GM12892 (cell line): ENCODE results near the gene SLC4A5.

Experiments
- POLR2A ChIP-seq: IDR thresholded peaks from 2 replicates; pipeline ENCODE4 v1.6.1; 2011; ENCODE audit warnings: low read depth, low read length, control low read depth
- POLR2AphosphoS5 ChIP-seq: IDR thresholded peaks from 2 replicates; pipeline ENCODE4 v1.6.1; 2011; ENCODE audit warnings: low read depth, low read length, control low read depth
- TAF1 ChIP-seq: IDR thresholded peaks from 2 replicates; pipeline ENCODE4 v1.6.1; 2011; ENCODE audit warnings: low read depth, mild to moderate bottlenecking, control low read depth, low read length, borderline replicate concordance

GRCh38 chr2:74293191-74293991 lies 49.8 kb downstream of the SLC4A5 start:
- TF ChIP-seq POLR2A, result no peak
- no peak for TF ChIP-seq POLR2AphosphoS5
- TF ChIP-seq TAF1, result no peak
